SK-N-SH (cell line): ENCODE results near the gene IQSEC1. TPM values are rescaled to one million over a fixed set of nuclear protein-coding genes. Genes with fewer than 3 reads are reported as not detected.
A peak's percentile ranks its signal among the peaks of the same experiment; 100 is the strongest.

Experiments
- CTCF ChIA-PET: fragments of 300-600, 350-600 bp; formaldehyde crosslinking; extraction: SDS; loops from one replicate; lab custom pipeline; 2021; lab: Yijun Ruan, JAX
- POLR2A ChIA-PET: fragments of 350-600 bp; sonication (Branson Sonifier 250); formaldehyde crosslinking; extraction: SDS; loops from one replicate; lab custom pipeline; 2020; ENCODE audit warnings: antibody characterized with exemption, inconsistent platforms; lab: Yijun Ruan, JAX
- DNase-seq: peaks from one replicate; pipeline ENCODE4 v3.0.0; 2012
- H2AFZ ChIP-seq: fragments of 200-600 bp; sonication (generic); 2 replicates; pipeline ENCODE4 v1.8.1; 2016; ENCODE audit warnings: antibody characterized with exemption, mild to moderate bottlenecking, low read depth
- H3F3A ChIP-seq: fragments of 200-600 bp; sonication (generic); replicated peaks from 2 replicates; pipeline ENCODE3; 2016; ENCODE audit warnings: antibody characterized with exemption, mild to moderate bottlenecking; ENCODE audit not compliant: insufficient read depth
- H3K27ac ChIP-seq, 2 experiments: fragments of 200-500 bp in 1 of 2; fragments of 200-600 bp in 1 of 2; sonication (Bioruptor generic) in 1 of 2; sonication (generic), shearing (Covaris generic) in 1 of 2; 2 replicates each; pipeline versions ENCODE4 v1.5.1 to v1.6.1; 2014 to 2016; ENCODE audit warnings: low read depth in 2 of 2, inconsistent platforms in 1 of 2, low read length in 1 of 2, mild to moderate bottlenecking in 1 of 2, mixed read lengths in 1 of 2
- H3K27me3 ChIP-seq: fragments of 200-600 bp; sonication (generic), shearing (Covaris generic); 2 replicates; pipeline ENCODE4 v1.6.1; 2016; ENCODE audit warnings: mixed run types; ENCODE audit not compliant: insufficient read depth
- H3K36me3 ChIP-seq, 2 experiments: fragments of 200-500 bp in 1 of 2; fragments of 200-600 bp in 1 of 2; sonication (Bioruptor generic) in 1 of 2; sonication (generic) in 1 of 2; replicated peaks in 1 of 2; 2 replicates each; pipeline versions ENCODE3 to v1.5.1; 2014 to 2016; ENCODE audit warnings: low read length in 1 of 2, mild to moderate bottlenecking in 1 of 2; ENCODE audit not compliant: insufficient read depth in 2 of 2, control insufficient read depth in 1 of 2
- H3K4me1 ChIP-seq, 2 experiments: fragments of 200-500 bp in 1 of 2; fragments of 200-600 bp in 1 of 2; sonication (Bioruptor generic) in 1 of 2; sonication (generic), shearing (Covaris generic) in 1 of 2; 2 replicates each; pipeline versions ENCODE4 v1.5.1 to v1.6.1; 2014 to 2016; ENCODE audit warnings: low read depth in 1 of 2, low read length in 1 of 2, mixed run types in 1 of 2; ENCODE audit not compliant: insufficient read depth in 2 of 2, control insufficient read depth in 1 of 2
- H3K4me2 ChIP-seq: fragments of 200-600 bp; sonication (generic), shearing (Covaris generic); 2 replicates; pipeline ENCODE4 v1.6.1; 2017; ENCODE audit warnings: mixed run types
- H3K4me3 ChIP-seq, 2 experiments: fragments of 200-500 bp in 1 of 2; fragments of 200-600 bp in 1 of 2; sonication (Bioruptor generic) in 1 of 2; sonication (generic), shearing (Covaris generic) in 1 of 2; 2 replicates each; pipeline versions ENCODE4 v1.5.1 to v1.8.1; 2014 to 2016; ENCODE audit warnings: low read depth in 2 of 2, inconsistent platforms in 1 of 2, low read length in 1 of 2, mild to moderate bottlenecking in 1 of 2, mixed read lengths in 1 of 2, moderate library complexity in 1 of 2
- H3K79me2 ChIP-seq: fragments of 200-600 bp; sonication (generic); 2 replicates; pipeline ENCODE4 v1.8.1; 2017; ENCODE audit warnings: mild to moderate bottlenecking; ENCODE audit not compliant: insufficient read depth
- H3K9ac ChIP-seq: fragments of 200-600 bp; sonication (generic); 2 replicates; pipeline ENCODE4 v1.6.1; 2017; ENCODE audit warnings: mixed run types
- H3K9me2 ChIP-seq: fragments of 200-600 bp; sonication (generic); 2 replicates; pipeline ENCODE4 v1.6.1; 2017; ENCODE audit warnings: mixed run types
- H3K9me3 ChIP-seq: fragments of 200-600 bp; sonication (generic); 2 replicates; pipeline ENCODE4 v1.6.1; 2017; ENCODE audit warnings: mixed run types, mild to moderate bottlenecking, moderate library complexity
- H4K20me1 ChIP-seq: fragments of 200-600 bp; sonication (generic); 2 replicates; pipeline ENCODE4 v1.6.1; 2017; ENCODE audit warnings: mild to moderate bottlenecking, mixed run types; ENCODE audit not compliant: insufficient read depth
- FOSL2 ChIP-seq: IDR thresholded peaks from 2 replicates; pipeline ENCODE4 v1.4.0; 2012; ENCODE audit warnings: low read depth, mild to moderate bottlenecking, moderate library complexity, borderline replicate concordance
- GABPA ChIP-seq: IDR thresholded peaks from 2 replicates; pipeline ENCODE4 v1.4.0; 2012; ENCODE audit warnings: low read depth, mild to moderate bottlenecking
- JUND ChIP-seq: IDR thresholded peaks from 2 replicates; pipeline ENCODE4 v1.4.0; 2012
- NFIC ChIP-seq: IDR thresholded peaks from 2 replicates; pipeline ENCODE4 v1.4.0; 2012; ENCODE audit warnings: borderline replicate concordance
- NRF1 ChIP-seq: IDR thresholded peaks from 2 replicates; pipeline ENCODE4 v1.6.1; 2012; ENCODE audit warnings: low read depth, mild to moderate bottlenecking, low read length
- TCF12 ChIP-seq: IDR thresholded peaks from 2 replicates; pipeline ENCODE4 v1.4.0; 2012
- YY1 ChIP-seq: IDR thresholded peaks from 2 replicates; pipeline ENCODE4 v1.4.0; 2012; ENCODE audit warnings: low read depth, mild to moderate bottlenecking
- WGBS: methylation state at CpG from one replicate; pipeline ENCODE4 v1.1.6; 2017; ENCODE audit warnings: low lambda C conversion rate; 5-methylcytosine and 5-hydroxymethylcytosine counted together
- polyA plus RNA-seq, 3 experiments: library from polyadenylated mRNA; depleted of rRNA; stranded (reverse); fragments of >200 nt; gene quantifications; 2 replicates each; pipeline ENCODE4 v1.2.3, GENCODE V29; 2012
- TF ChIP-seq, protein P1 (sequence below): IDR thresholded peaks from 2 replicates; pipeline ENCODE4 v1.4.0; 2012; ENCODE audit warnings: low read depth

The IQSEC1 gene
- polyA plus RNA-seq, 1 of the 3 experiments (the other 2 are of a cell fraction) = 6.2 TPM

DNA sequence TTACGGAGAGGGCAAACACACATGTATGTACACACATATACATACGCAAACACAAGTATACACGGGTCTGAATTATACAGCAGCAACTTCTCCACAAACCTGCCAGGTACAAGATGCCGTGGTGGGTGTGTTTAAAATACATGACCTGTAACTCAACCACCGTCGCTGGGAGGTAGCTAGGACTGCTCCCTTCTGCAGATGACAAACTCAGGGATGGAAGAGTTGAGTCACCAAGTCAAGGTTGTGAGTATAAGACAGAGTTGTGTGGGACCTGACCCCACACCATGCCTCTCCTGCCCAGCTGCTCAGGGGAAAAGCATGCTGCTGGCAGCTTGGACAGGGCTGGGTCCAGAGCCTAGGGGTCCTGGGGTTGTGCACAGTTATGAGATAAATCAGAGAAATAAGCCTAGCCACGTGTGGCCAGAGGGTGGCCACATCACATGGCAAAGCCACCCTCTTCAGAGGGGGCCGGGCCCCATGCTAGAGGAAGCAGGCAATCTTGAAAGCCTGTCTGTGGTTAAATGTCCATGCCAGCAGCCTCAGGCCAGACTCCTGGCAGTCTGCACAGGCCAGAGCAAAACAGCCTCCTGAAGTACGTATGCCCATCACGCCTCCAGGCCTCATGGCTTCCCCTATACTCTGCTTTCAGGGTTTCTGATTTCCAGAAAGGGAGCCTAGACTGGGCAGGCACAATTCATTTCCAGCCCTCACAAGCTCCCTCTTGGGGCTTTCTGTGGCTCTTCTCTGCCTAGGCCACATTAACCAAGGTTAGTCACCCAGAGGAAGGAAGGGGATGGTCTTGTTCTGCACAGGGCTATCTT lies 124.1 kb downstream of the IQSEC1 start:
- Histone ChIP-seq H3K79me2 (peaks cover 44% of the 10 kb centered on the region), H3K9ac (no peak overlapping the region), H3K36me3 (no peaks in the 10 kb centered on the region), H3K9me3 (no peaks in the 10 kb centered on the region), H3K4me2 (peak overlapping the region; percentile 55), H3K4me3 (no peak overlapping the region), H4K20me1 (peaks cover 52% of the 10 kb centered on the region), H3K4me1 (peaks cover 20 to 72% of the 10 kb centered on the region in 2 experiments; a peak in 3 of 4 replicates), H2AFZ (no peak overlapping the region), H3F3A (no peaks in the 10 kb centered on the region)
- CTCF ChIA-PET = interaction anchor here (0.8 to 2.5 kb wide), 6 partner anchors 16 to 139 kb away, joined by 3 to 12 read pairs (median 4); no protein-coding TSS in a partner anchor
- WGBS = 88% methylated on average over 6 of the region's 10 CpGs
- no peak for DNase-seq
- TF ChIP-seq NRF1 = no peak
- TF ChIP-seq NFIC = no peak
- TF ChIP-seq JUND = no peak
- TF ChIP-seq, protein P1, sequence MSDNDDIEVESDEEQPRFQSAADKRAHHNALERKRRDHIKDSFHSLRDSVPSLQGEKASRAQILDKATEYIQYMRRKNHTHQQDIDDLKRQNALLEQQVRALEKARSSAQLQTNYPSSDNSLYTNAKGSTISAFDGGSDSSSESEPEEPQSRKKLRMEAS = no peak
- TF ChIP-seq, all 33 proteins: peak for 0
- POLR2A ChIA-PET = no interaction called here
- no peaks in the 10 kb centered on the region for H3K9me2 ChIP-seq
- H3K27ac ChIP-seq = peak overlapping the region; percentile 2 to 51; a peak in 2 of 4 replicates
- no peaks in the 10 kb centered on the region for H3K27me3 ChIP-seq

DNA sequence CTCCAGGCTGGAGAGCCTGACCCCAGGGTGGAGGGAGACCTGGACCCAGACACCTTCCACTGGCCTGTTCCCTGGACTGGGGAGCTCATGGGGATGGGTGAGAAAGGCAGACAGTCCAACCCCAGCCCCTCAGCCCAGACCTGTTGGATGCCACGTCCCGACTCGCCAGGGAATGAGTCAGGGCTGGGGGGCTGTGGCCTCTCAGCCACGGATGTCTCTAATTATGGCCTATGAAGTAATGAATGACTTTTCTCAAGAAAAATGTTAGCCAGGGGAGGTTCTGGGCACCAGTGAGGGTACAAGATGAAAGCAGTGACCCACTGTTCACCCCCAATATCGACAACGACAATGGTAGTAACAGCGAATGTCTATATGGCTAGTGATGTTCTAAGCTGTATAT lies 124.9 kb downstream of the IQSEC1 start:
- peak overlapping the region; percentile 55 for H3K4me2 ChIP-seq
- CTCF ChIA-PET = interaction anchor here (0.8 to 4.0 kb wide), 6 partner anchors 15 to 138 kb away, joined by 3 to 21 read pairs (median 4); no protein-coding TSS in a partner anchor
- no peaks in the 10 kb centered on the region for H3K27me3 ChIP-seq
- no peaks in the 10 kb centered on the region for H3K9me3 ChIP-seq
- H3K4me1 ChIP-seq = peaks cover 20 to 72% of the 10 kb centered on the region in 2 experiments; a peak in 3 of 4 replicates
- WGBS = 51% methylated on average over 7 of the region's 7 CpGs
- TF ChIP-seq YY1 = no peak
- TF ChIP-seq TCF12 = 0 out of 2 replicates have a peak, but pooled peaks have one; percentile 44
- no peak for TF ChIP-seq GABPA
- TF ChIP-seq FOSL2 = peak; percentile 28; the same call in 1 of the 2 replicates
- no peaks in the 10 kb centered on the region for H3F3A ChIP-seq
- H3K79me2 ChIP-seq = peaks cover 43% of the 10 kb centered on the region
- no peaks in the 10 kb centered on the region for H3K36me3 ChIP-seq
- H4K20me1 ChIP-seq = peaks cover 46% of the 10 kb centered on the region
- no peak overlapping the region for H2AFZ ChIP-seq
- peak overlapping the region; percentile 44 to 52 for H3K27ac ChIP-seq
- H3K9ac ChIP-seq = 0 out of 2 replicates have a peak overlapping the region, but pooled peaks have one; percentile 22
- H3K4me3 ChIP-seq = no peak overlapping the region
- no peak for DNase-seq
- POLR2A ChIA-PET = no interaction called here
- no peaks in the 10 kb centered on the region for H3K9me2 ChIP-seq
